HEK293T (cell line): ENCODE data around the gene CREB3L1.

ENCODE experiments used
- BHLHE40 ChIP-seq: fragments of 450-650 bp; IDR thresholded peaks from 2 replicates; pipeline ENCODE4 v1.6.1; 2016; ENCODE audit warnings: mild to moderate bottlenecking, moderate library complexity, borderline replicate concordance
- FOXA1 ChIP-seq: fragments of 450-650 bp; IDR thresholded peaks from 2 replicates; pipeline ENCODE4 v1.6.1; 2016; ENCODE audit warnings: mild to moderate bottlenecking
- FOXK2 ChIP-seq: fragments of 450-650 bp; IDR thresholded peaks from 2 replicates; pipeline ENCODE4 v1.6.1; 2016; ENCODE audit warnings: mild to moderate bottlenecking
- FOXM1 ChIP-seq: fragments of 450-650 bp; IDR thresholded peaks from 2 replicates; pipeline ENCODE4 v1.6.1; 2017; ENCODE audit warnings: mild to moderate bottlenecking, borderline replicate concordance
- HDGF ChIP-seq: fragments of 450-650 bp; IDR thresholded peaks from 2 replicates; pipeline ENCODE4 v1.6.1; 2017; ENCODE audit warnings: antibody characterized with exemption, borderline replicate concordance
- NFRKB ChIP-seq: fragments of 450-650 bp; IDR thresholded peaks from 2 replicates; pipeline ENCODE4 v1.6.1; 2016; ENCODE audit warnings: mild to moderate bottlenecking, moderate library complexity
- SP1 ChIP-seq: fragments of 450-650 bp; IDR thresholded peaks from 2 replicates; pipeline ENCODE4 v1.6.1; 2017
- SUZ12 ChIP-seq: fragments of 450-650 bp; IDR thresholded peaks from 2 replicates; pipeline ENCODE4 v1.6.1; 2016; ENCODE audit warnings: mild to moderate bottlenecking
- TARDBP ChIP-seq: fragments of 450-650 bp; IDR thresholded peaks from 2 replicates; pipeline ENCODE4 v1.6.1; 2016
- ZNF384 ChIP-seq: fragments of 450-650 bp; IDR thresholded peaks from 2 replicates; pipeline ENCODE4 v1.6.1; 2016

GRCh38 chr11:46288451-46288850, 11.0 kb downstream of the CREB3L1 start:
- TF ChIP-seq SP1 = no peak
- TF ChIP-seq FOXK2 = no peak
- no peak for TF ChIP-seq FOXM1
- TF ChIP-seq NFRKB = no peak
- TF ChIP-seq TARDBP = no peak
- no peak for TF ChIP-seq SUZ12
- TF ChIP-seq ZNF384 = no peak
- no peak for TF ChIP-seq BHLHE40
- no peak for TF ChIP-seq HDGF
- TF ChIP-seq FOXA1 = no peak
